Upper lobe of right lung (tissue), 1 donor: ENCODE results near the gene CLASP1. TPM values are rescaled to one million over a fixed set of nuclear protein-coding genes. Genes with fewer than 3 reads are reported as not detected.

Experiments
- ATAC-seq: fragments of 200-7000 bp; cut with Tn5 transposase; one replicate; pipeline ENCODE4 v1.9.1; 2020; ENCODE audit warnings: mild to moderate bottlenecking, moderate library complexity
- DNase-seq: peaks from one replicate; pipeline ENCODE4 v3.0.0-alpha.2; 2020
- H3K27ac ChIP-seq: fragments of 200-600 bp; one replicate; pipeline ENCODE4 v1.8.0; 2022
- H3K27me3 ChIP-seq: fragments of 200-600 bp; one replicate; pipeline ENCODE4 v1.8.0; 2022; ENCODE audit warnings: mild to moderate bottlenecking
- H3K36me3 ChIP-seq: fragments of 200-600 bp; one replicate; pipeline ENCODE4 v1.8.0; 2022
- H3K4me1 ChIP-seq: fragments of 200-600 bp; one replicate; pipeline ENCODE4 v1.8.0; 2022
- H3K4me3 ChIP-seq: fragments of 200-600 bp; one replicate; pipeline ENCODE4 v1.8.0; 2022; ENCODE audit warnings: mild to moderate bottlenecking
- H3K9me3 ChIP-seq: fragments of 200-600 bp; one replicate; pipeline ENCODE4 v1.8.0; 2022
- intact Hi-C: fragments of 100-400 bp; cut with DNase I; formaldehyde crosslinking; loops from one replicate; pipeline ENCODE4 v1.11.0; 2022
- total RNA-seq: library from RNA; stranded (reverse); fragmentation: NEBNext Ultra II Directional; extraction: Animal tissue kit (Norgen Biotek cat#: 25700); gene quantifications from one replicate; pipeline ENCODE4 v1.2.1, GENCODE V29; 2021
- TF ChIP-seq, protein P1 (sequence below): fragments of 200-600 bp; IDR thresholded peaks from one replicate; pipeline ENCODE4 v1.8.0; 2022; ENCODE audit warnings: antibody characterized with exemption
- donor health status: DM: no; HTN: yes; CAD: no; lungs with severe emphysema.

CLASP1 gene
- total RNA-seq, 1 donor from 2014 or later: 44.5 TPM

DNA sequence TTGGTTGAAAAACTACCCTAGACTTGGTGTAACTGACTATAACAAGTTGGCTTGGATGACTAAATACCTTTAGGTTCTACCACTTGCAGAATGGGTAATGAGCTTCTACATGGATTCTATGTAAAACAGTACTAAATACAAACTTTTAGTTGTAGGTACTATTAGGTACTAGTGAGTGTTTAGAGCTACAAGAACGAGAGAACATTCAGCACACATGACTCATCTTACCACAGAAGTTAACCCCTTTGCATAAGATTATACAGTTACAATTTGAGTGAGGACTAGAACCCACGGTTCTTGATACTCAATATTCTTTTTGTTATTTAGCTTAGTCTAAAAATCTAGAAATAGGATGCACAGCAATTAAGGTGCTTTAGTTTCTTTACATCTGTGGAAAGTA is 262.6 kb downstream of the CLASP1 start:
- TF ChIP-seq, protein P1, sequence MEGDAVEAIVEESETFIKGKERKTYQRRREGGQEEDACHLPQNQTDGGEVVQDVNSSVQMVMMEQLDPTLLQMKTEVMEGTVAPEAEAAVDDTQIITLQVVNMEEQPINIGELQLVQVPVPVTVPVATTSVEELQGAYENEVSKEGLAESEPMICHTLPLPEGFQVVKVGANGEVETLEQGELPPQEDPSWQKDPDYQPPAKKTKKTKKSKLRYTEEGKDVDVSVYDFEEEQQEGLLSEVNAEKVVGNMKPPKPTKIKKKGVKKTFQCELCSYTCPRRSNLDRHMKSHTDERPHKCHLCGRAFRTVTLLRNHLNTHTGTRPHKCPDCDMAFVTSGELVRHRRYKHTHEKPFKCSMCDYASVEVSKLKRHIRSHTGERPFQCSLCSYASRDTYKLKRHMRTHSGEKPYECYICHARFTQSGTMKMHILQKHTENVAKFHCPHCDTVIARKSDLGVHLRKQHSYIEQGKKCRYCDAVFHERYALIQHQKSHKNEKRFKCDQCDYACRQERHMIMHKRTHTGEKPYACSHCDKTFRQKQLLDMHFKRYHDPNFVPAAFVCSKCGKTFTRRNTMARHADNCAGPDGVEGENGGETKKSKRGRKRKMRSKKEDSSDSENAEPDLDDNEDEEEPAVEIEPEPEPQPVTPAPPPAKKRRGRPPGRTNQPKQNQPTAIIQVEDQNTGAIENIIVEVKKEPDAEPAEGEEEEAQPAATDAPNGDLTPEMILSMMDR: no peak
- Histone ChIP-seq H3K4me3 (no peak overlapping the region), H3K27ac (no peak overlapping the region), H3K4me1 (no peaks in the 10 kb centered on the region), H3K27me3 (no peaks in the 10 kb centered on the region), H3K9me3 (no peaks in the 10 kb centered on the region), H3K36me3 (peaks cover 64% of the 10 kb centered on the region)
- intact Hi-C loops: no loop called here
- DNase-seq: no peak
- ATAC-seq: no peak

DNA sequence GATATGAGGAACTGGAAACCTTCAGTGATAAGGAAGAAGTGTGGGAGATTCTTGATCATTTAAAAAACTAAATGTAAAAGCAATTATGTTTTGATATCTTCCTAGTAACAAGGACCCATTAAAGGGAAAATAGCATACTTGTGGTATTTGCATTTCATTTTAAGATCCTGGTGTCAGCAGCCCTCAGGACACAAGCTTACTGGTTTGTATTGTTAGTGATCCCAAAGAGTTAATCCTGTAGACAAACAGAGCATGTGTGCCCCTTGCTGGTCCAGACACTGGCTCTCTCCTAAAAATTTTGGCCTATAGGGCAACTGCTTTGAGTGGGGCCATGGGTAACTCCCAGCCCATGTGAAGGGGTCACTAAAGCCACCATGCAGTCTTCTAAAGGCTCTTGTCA is 263.2 kb downstream of the CLASP1 start:
- H3K9me3 ChIP-seq: no peaks in the 10 kb centered on the region
- intact Hi-C loops: no loop called here

DNA sequence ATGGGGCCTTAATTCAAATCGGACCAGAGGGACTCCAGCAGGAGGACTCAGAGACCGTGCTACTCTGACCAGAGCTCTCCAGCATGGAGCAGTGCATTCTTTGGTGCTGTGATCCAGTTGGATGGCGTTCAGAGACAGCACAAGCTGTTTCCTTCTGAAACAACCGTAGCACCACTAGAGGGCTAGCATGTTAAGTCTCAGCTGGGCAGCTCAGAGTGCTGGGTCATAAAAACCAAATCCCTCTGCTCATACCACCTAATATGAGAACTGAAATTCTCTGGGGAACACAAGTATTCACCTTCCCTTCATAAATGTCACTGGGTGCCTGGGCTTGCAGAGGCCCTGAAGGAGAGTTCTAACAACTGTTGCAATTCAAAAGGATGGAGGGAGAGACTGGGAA is 266.5 kb downstream of the CLASP1 start:
- intact Hi-C loops: no loop called here
- TF ChIP-seq, protein P1: no peak
- H3K36me3 ChIP-seq: peaks cover 77% of the 10 kb centered on the region

More for the DNA sequence above, 263.2 kb downstream of the CLASP1 start:
- DNase-seq (no peak), ATAC-seq (no peak)
- Histone ChIP-seq H3K4me1 (no peaks in the 10 kb centered on the region), H3K27ac (no peak overlapping the region), H3K27me3 (no peaks in the 10 kb centered on the region), H3K4me3 (no peak overlapping the region), H3K36me3 (peaks cover 64% of the 10 kb centered on the region)
- TF ChIP-seq, protein P1: no peak

DNA sequence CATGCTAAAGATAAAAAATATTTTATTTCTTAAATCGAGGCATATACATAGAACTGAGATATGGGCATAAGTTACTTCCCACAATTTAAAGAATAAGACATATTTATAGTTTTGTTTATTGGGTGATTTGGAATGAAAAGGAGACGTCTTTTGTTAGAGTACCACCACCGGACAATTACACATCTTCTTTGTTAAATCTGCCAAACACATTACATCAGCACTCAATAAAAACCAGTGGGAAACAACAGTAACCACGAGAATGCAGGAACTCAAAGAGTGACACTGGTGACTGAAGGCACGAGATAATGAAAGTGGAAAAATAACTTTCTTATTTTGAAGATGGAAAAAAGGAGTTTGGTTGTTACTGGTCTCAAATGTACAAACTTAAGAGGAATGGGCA is 271.6 kb downstream of the CLASP1 start:
- no peak for ATAC-seq
- H3K4me1 ChIP-seq: no peaks in the 10 kb centered on the region
- H3K4me3 ChIP-seq: no peak overlapping the region
- intact Hi-C loops: no loop called here
- no peak for DNase-seq
- H3K27ac ChIP-seq: no peak overlapping the region
- TF ChIP-seq, protein P1: no peak
- peaks cover 71% of the 10 kb centered on the region for H3K36me3 ChIP-seq
- no peaks in the 10 kb centered on the region for H3K27me3 ChIP-seq
- no peaks in the 10 kb centered on the region for H3K9me3 ChIP-seq

More for the DNA sequence above, 266.5 kb downstream of the CLASP1 start:
- DNase-seq (no peak), ATAC-seq (no peak)
- no peak overlapping the region for H3K4me3 ChIP-seq
- no peaks in the 10 kb centered on the region for H3K4me1 ChIP-seq
- H3K27me3 ChIP-seq: no peaks in the 10 kb centered on the region
- no peaks in the 10 kb centered on the region for H3K9me3 ChIP-seq
- no peak overlapping the region for H3K27ac ChIP-seq

DNA sequence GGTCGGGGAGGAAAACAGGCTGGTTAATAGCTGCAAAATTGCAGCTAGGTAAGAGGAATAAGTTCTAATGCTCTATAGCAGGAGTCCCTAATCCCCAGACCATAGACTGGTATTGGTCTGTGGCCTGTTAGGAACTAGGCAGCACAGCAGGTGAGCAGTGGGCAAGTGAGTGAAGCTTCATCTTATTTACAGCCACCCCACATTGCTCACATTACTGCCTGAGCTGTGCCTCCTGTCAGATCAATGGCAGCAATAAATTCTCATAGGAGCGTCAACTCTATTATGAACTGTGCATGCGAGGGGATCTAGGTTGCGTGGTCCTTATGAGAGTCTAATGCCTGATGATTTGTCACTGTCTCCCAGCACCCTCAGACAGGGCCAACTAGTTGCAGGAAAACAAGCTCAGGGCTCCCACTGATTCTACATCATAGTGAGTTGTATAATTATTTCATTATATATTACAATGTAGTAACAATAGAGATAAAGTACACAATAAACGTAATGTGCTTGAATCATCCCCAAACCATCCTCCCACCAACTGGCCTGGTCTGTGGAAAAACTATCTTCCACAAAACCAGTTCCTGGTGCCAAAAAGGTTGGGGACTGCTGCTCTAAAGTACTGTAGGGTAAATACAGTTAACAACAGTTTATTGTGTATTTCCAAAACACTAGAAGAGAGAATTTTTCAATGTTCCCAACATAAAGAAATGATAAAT is 272.6 kb downstream of the CLASP1 start:
- TF ChIP-seq, protein P1: no peak
- Histone ChIP-seq H3K27ac (no peak overlapping the region), H3K27me3 (no peaks in the 10 kb centered on the region), H3K4me1 (no peaks in the 10 kb centered on the region), H3K9me3 (no peaks in the 10 kb centered on the region), H3K4me3 (no peak overlapping the region), H3K36me3 (peaks cover 61% of the 10 kb centered on the region)
- intact Hi-C loops: no loop called here
- ATAC-seq (no peak), DNase-seq (no peak)
